ENCODE data around the gene MBP.

MBP gene

GRCh38 chr18:77108821-77109647, 23.5 kb downstream of the MBP start:
- H3K27me3 ChIP-seq (ENCODE audit: control insufficient read depth, insufficient read depth, low read length, poor library complexity, severe bottlenecking), result no peaks in the 10 kb centered on the region
- no peaks in the 10 kb centered on the region for H3K4me1 ChIP-seq (ENCODE audit: control insufficient read depth, insufficient read depth, low read length)
- no peaks in the 10 kb centered on the region for H3K9me3 ChIP-seq (ENCODE audit: control insufficient read depth, low read length)
- H3K36me3 ChIP-seq (ENCODE audit: control insufficient read depth, insufficient read depth, low read length), result no peaks in the 10 kb centered on the region
- no peak overlapping the region for H3K27ac ChIP-seq (ENCODE audit: insufficient read depth, low read depth, low read length, poor library complexity, severe bottlenecking)
- WGBS, 2 experiments, result 93 to 95% methylated on average over 6 to 7 of the region's 7 CpGs
- H3K4me3 ChIP-seq (ENCODE audit: insufficient read depth, low read depth, low read length), result no peak overlapping the region

DNA sequence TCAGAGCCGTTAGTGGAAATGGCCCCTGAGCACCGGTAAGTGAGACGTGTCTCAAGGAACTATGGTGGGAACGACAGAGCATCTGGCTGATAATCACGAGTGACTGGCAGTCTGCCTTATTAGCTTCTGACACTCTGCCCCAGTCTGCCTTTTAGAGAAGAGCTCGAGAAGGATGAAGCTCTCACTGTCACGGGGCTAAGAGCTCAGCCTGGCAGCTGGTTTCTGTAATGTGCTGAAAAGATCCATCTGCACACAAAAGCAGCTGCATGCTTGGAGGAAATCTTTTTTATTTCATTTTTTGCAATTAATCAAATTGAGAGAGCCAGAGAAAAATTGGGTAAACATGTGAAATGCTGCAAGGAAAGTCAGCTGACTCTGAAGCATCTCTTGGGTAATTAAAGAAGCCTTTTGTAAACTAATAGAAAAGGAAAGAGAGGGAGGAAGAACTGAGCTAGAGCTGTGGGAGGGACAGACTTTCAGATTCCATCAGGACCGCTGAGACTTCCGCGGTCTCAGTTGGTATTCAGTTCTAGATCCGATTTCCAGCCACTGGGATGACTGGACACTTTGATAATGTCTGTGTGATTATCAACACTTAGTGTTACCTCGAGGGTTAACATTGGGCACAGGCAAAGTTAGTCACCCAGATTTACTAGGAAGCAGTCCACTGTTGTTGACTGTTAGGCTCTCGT, 24.4 kb downstream of the MBP start:
- no peak overlapping the region for H3K27ac ChIP-seq (ENCODE audit: insufficient read depth, low read depth, low read length, poor library complexity, severe bottlenecking)
- H3K36me3 ChIP-seq (ENCODE audit: control insufficient read depth, insufficient read depth, low read length), result no peaks in the 10 kb centered on the region
- H3K4me3 ChIP-seq (ENCODE audit: insufficient read depth, low read depth, low read length), result no peak overlapping the region
- H3K4me1 ChIP-seq (ENCODE audit: control insufficient read depth, insufficient read depth, low read length), result no peaks in the 10 kb centered on the region
- 67 to 74% methylated on average over 13 of the region's 13 CpGs for WGBS, 2 experiments
- no peaks in the 10 kb centered on the region for H3K27me3 ChIP-seq (ENCODE audit: control insufficient read depth, insufficient read depth, low read length, poor library complexity, severe bottlenecking)
- no peaks in the 10 kb centered on the region for H3K9me3 ChIP-seq (ENCODE audit: control insufficient read depth, low read length)

GRCh38 chr18:77107292-77107691, 25.3 kb downstream of the MBP start:
- no peaks in the 10 kb centered on the region for H3K27me3 ChIP-seq (ENCODE audit: control insufficient read depth, insufficient read depth, low read length, poor library complexity, severe bottlenecking)
- no peak overlapping the region for H3K4me3 ChIP-seq (ENCODE audit: insufficient read depth, low read depth, low read length)
- no peaks in the 10 kb centered on the region for H3K9me3 ChIP-seq (ENCODE audit: control insufficient read depth, low read length)
- H3K36me3 ChIP-seq (ENCODE audit: control insufficient read depth, insufficient read depth, low read length), result no peaks in the 10 kb centered on the region
- WGBS, 2 experiments, result 82 to 87% methylated on average over 5 of the region's 5 CpGs
- no peak overlapping the region for H3K27ac ChIP-seq (ENCODE audit: insufficient read depth, low read depth, low read length, poor library complexity, severe bottlenecking)
- peaks cover under 1% of the 10 kb centered on the region for H3K4me1 ChIP-seq (ENCODE audit: control insufficient read depth, insufficient read depth, low read length)

DNA sequence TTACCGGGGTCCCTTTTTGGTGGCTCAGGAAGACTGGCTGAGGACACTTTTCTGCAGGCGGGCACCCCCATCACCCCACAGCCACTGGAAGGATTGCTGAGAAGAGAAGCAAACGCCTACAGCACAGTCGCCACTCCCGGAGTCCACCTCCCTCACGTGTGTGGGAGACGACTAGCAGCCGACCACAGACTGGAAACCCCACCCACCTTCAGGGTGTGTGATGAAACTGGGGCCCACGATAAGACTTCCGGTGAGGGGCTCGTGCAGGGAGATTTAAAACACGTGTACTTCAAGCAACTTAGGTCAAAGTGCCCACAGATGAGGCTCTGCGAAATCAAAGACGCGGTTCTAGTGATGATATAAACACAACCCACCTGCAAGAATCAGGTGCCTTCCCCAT, 26.3 kb downstream of the MBP start:
- Histone ChIP-seq H3K4me1 (ENCODE audit: control insufficient read depth, insufficient read depth, low read length) (peaks cover 3% of the 10 kb centered on the region), H3K4me3 (ENCODE audit: insufficient read depth, low read depth, low read length) (no peak overlapping the region), H3K27me3 (ENCODE audit: control insufficient read depth, insufficient read depth, low read length, poor library complexity, severe bottlenecking) (no peaks in the 10 kb centered on the region), H3K36me3 (ENCODE audit: control insufficient read depth, insufficient read depth, low read length) (no peaks in the 10 kb centered on the region), H3K27ac (ENCODE audit: insufficient read depth, low read depth, low read length, poor library complexity, severe bottlenecking) (no peak overlapping the region), H3K9me3 (ENCODE audit: control insufficient read depth, low read length) (no peaks in the 10 kb centered on the region)
- WGBS, 2 experiments, result 92 to 95% methylated on average over 15 of the region's 15 CpGs

GRCh38 chr18:77105680-77106079, 26.9 kb downstream of the MBP start:
- Histone ChIP-seq H3K4me1 (ENCODE audit: control insufficient read depth, insufficient read depth, low read length) (peaks cover 3% of the 10 kb centered on the region), H3K4me3 (ENCODE audit: insufficient read depth, low read depth, low read length) (no peak overlapping the region), H3K36me3 (ENCODE audit: control insufficient read depth, insufficient read depth, low read length) (no peaks in the 10 kb centered on the region), H3K9me3 (ENCODE audit: control insufficient read depth, low read length) (no peaks in the 10 kb centered on the region), H3K27ac (ENCODE audit: insufficient read depth, low read depth, low read length, poor library complexity, severe bottlenecking) (no peak overlapping the region), H3K27me3 (ENCODE audit: control insufficient read depth, insufficient read depth, low read length, poor library complexity, severe bottlenecking) (no peaks in the 10 kb centered on the region)
- WGBS, 2 experiments, result 94 to 100% methylated on average over 3 of the region's 3 CpGs

- Histone ChIP-seq H3K4me1 (ENCODE audit: control insufficient read depth, insufficient read depth, low read length) (peaks cover 3% of the 10 kb centered on the region), H3K27me3 (ENCODE audit: control insufficient read depth, insufficient read depth, low read length, poor library complexity, severe bottlenecking) (no peaks in the 10 kb centered on the region), H3K4me3 (ENCODE audit: insufficient read depth, low read depth, low read length) (no peak overlapping the region), H3K36me3 (ENCODE audit: control insufficient read depth, insufficient read depth, low read length) (no peaks in the 10 kb centered on the region), H3K27ac (ENCODE audit: insufficient read depth, low read depth, low read length, poor library complexity, severe bottlenecking) (no peak overlapping the region), H3K9me3 (ENCODE audit: control insufficient read depth, low read length) (no peaks in the 10 kb centered on the region)
- WGBS, 2 experiments, result 93 to 94% methylated on average over 9 of the region's 10 CpGs
Observed at GRCh38 chr18:77105028-77105427, 27.6 kb downstream of the MBP start.

- WGBS, 2 experiments, result 94 to 95% methylated on average over 11 of the region's 11 CpGs
- no peaks in the 10 kb centered on the region for H3K27me3 ChIP-seq (ENCODE audit: control insufficient read depth, insufficient read depth, low read length, poor library complexity, severe bottlenecking)
- H3K4me1 ChIP-seq (ENCODE audit: control insufficient read depth, insufficient read depth, low read length), result peaks cover 3% of the 10 kb centered on the region
- H3K9me3 ChIP-seq (ENCODE audit: control insufficient read depth, low read length), result no peaks in the 10 kb centered on the region
- no peak overlapping the region for H3K27ac ChIP-seq (ENCODE audit: insufficient read depth, low read depth, low read length, poor library complexity, severe bottlenecking)
- no peak overlapping the region for H3K4me3 ChIP-seq (ENCODE audit: insufficient read depth, low read depth, low read length)
- no peaks in the 10 kb centered on the region for H3K36me3 ChIP-seq (ENCODE audit: control insufficient read depth, insufficient read depth, low read length)
Observed at GRCh38 chr18:77103991-77104531, 28.5 kb downstream of the MBP start.

GRCh38 chr18:77103187-77103850, 29.3 kb downstream of the MBP start:
- Histone ChIP-seq H3K36me3 (ENCODE audit: control insufficient read depth, insufficient read depth, low read length) (no peaks in the 10 kb centered on the region), H3K27ac (ENCODE audit: insufficient read depth, low read depth, low read length, poor library complexity, severe bottlenecking) (no peak overlapping the region), H3K27me3 (ENCODE audit: control insufficient read depth, insufficient read depth, low read length, poor library complexity, severe bottlenecking) (no peaks in the 10 kb centered on the region), H3K4me1 (ENCODE audit: control insufficient read depth, insufficient read depth, low read length) (peaks cover 6% of the 10 kb centered on the region), H3K9me3 (ENCODE audit: control insufficient read depth, low read length) (no peaks in the 10 kb centered on the region), H3K4me3 (ENCODE audit: insufficient read depth, low read depth, low read length) (no peak overlapping the region)
- WGBS, 2 experiments, result 92 to 94% methylated on average over 14 of the region's 14 CpGs

- Histone ChIP-seq H3K4me3 (ENCODE audit: insufficient read depth, low read depth, low read length) (no peak overlapping the region), H3K9me3 (ENCODE audit: control insufficient read depth, low read length) (no peaks in the 10 kb centered on the region), H3K27me3 (ENCODE audit: control insufficient read depth, insufficient read depth, low read length, poor library complexity, severe bottlenecking) (no peaks in the 10 kb centered on the region), H3K27ac (ENCODE audit: insufficient read depth, low read depth, low read length, poor library complexity, severe bottlenecking) (no peak overlapping the region), H3K36me3 (ENCODE audit: control insufficient read depth, insufficient read depth, low read length) (no peaks in the 10 kb centered on the region), H3K4me1 (ENCODE audit: control insufficient read depth, insufficient read depth, low read length) (peaks cover 12% of the 10 kb centered on the region)
- WGBS, 2 experiments, result 88 to 89% methylated on average over 3 of the region's 3 CpGs
Observed at GRCh38 chr18:77102259-77103040, 30.1 kb downstream of the MBP start.
